ENCODE data around the gene LYRM4. TPM values are rescaled to one million over a fixed set of nuclear protein-coding genes. Genes with fewer than 3 reads are reported as not detected.

LYRM4 gene
- total RNA-seq, 6 experiments from 2014 or later = 26.8 to 36.3 (median 30.2) TPM

DNA sequence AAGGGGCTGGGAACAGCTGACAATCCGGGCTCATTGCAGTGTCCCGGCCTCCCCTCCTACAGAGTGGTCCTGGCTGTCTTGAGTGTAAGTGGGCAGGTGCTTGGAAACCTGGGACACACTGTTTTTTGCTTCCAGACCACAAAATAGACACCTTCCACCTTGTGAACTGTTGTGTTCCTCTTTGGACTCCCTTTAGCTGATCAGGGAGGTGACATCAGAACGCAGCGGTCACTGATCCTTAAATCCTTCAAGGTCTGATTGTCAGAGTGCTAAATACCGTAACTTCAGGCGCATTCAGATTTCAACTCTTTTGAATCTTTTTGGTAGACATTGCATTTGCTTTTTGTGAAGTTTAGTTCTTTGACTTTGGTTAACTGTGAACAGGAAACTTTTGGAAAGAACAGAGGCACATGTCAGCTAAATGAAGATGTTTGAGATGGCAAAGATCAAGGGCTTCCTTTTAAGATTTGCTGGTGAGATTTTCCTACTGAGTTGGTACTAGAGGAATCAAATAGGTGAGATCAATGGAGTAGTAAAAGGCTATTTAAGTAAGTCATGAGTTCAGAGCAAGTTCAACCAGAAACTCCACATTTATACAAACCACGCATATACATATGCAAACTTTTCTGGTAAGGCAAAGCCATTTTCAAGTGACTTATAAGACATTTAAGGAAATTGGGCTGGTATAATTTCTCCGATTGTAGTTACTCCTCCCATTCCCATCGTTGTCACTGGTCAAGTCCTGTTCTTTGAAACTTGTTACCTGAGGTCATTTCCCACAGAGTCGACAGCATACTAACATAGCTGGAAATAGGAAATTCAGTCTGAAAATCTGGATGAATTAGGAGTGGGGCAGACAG lies 169.3 kb downstream of the LYRM4 start:
- H3K4me3 Mint-ChIP-seq = no peak overlapping the region
- peaks cover 25% of the 10 kb centered on the region for H3K4me1 Mint-ChIP-seq (ENCODE audit: low read depth)
- TF ChIP-seq, protein P1, sequence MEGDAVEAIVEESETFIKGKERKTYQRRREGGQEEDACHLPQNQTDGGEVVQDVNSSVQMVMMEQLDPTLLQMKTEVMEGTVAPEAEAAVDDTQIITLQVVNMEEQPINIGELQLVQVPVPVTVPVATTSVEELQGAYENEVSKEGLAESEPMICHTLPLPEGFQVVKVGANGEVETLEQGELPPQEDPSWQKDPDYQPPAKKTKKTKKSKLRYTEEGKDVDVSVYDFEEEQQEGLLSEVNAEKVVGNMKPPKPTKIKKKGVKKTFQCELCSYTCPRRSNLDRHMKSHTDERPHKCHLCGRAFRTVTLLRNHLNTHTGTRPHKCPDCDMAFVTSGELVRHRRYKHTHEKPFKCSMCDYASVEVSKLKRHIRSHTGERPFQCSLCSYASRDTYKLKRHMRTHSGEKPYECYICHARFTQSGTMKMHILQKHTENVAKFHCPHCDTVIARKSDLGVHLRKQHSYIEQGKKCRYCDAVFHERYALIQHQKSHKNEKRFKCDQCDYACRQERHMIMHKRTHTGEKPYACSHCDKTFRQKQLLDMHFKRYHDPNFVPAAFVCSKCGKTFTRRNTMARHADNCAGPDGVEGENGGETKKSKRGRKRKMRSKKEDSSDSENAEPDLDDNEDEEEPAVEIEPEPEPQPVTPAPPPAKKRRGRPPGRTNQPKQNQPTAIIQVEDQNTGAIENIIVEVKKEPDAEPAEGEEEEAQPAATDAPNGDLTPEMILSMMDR (IDR thresholded peaks at IDR 0.05) = no peak
- DNase-seq = no peak
- H3K27ac Mint-ChIP-seq = no peak overlapping the region
- H3K36me3 Mint-ChIP-seq (ENCODE audit: low read depth) = no peaks in the 10 kb centered on the region
- peaks cover 6% of the 10 kb centered on the region for H3K27me3 Mint-ChIP-seq (ENCODE audit: insufficient read depth)
- H3K9me3 Mint-ChIP-seq = no peaks in the 10 kb centered on the region

DNA sequence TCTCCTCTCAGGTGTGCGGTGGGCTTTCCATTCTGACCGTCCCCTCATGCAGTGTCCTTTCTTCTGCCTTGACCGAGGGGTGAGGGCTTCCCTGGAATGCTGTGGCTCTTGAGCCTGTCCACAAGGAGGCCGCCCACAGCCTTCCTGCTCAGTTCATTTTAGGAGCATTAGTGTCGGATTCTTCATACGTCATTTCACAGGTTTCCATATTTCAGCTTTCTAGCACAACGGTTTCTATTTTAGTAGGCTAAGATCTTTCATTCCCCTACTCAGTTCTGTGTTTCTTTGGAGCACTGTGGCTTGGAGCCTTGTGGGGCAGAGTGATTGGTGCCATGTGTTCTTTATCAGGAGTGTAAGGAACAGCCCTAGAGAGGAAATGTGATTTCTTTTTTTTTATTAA lies 170.1 kb downstream of the LYRM4 start:
- TF ChIP-seq, protein P1 (IDR thresholded peaks at IDR 0.05) = no peak
- Mint-ChIP-seq H3K36me3 (ENCODE audit: low read depth) (no peaks in the 10 kb centered on the region), H3K4me1 (ENCODE audit: low read depth) (peaks cover 20% of the 10 kb centered on the region), H3K4me3 (no peak overlapping the region), H3K9me3 (no peaks in the 10 kb centered on the region), H3K27ac (no peak overlapping the region), H3K27me3 (ENCODE audit: insufficient read depth) (peaks cover 6% of the 10 kb centered on the region)
- DNase-seq = no peak

DNA sequence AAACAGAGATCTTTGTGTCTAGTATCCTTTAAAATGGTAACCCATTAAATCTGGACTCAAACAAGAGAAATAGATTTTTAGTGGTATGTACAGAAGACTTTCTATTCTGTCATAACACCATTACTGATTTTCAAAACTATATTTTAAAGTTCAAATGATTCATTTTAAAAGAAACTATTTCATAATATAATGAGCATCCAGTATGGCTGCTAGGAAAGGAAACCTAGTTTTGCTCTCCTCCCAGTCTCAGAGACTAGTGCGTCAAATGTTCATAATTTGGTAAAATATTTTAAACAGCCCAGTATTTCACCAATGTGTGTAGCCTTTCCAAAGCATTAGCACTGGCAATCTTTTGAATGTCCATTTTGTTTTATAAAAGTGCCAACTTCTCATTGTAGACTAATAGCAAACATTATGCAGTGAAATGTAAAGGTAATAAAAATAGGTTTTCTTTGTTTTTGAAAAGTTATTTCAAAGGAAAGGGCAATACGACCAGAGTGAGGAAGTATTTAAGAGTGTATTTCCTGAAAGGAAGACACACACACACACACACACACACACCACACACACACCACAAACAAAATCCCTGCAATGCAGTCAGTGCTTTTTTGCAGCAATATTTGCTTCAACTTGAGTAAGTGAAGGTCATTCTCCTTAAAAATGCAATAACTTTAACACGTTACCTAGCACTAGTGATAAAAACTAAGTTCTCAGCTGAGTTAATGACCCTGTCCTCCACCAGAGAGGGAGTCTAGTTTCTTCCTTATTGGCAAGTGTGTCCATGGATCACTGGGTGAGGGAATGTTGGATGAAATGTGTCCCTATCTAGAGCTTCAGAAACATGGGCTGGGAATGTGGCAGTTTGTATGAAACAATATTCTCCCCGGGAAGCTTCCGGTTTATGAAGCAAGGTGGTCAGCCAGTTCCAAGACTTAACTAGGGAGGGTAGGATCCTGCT lies 171.0 kb downstream of the LYRM4 start:
- no peak overlapping the region for H3K27ac Mint-ChIP-seq
- no peak for DNase-seq
- H3K36me3 Mint-ChIP-seq (ENCODE audit: low read depth) = no peaks in the 10 kb centered on the region
- no peak overlapping the region for H3K4me3 Mint-ChIP-seq
- peaks cover 11% of the 10 kb centered on the region for H3K4me1 Mint-ChIP-seq (ENCODE audit: low read depth)
- TF ChIP-seq, protein P1 (IDR thresholded peaks at IDR 0.05) = no peak
- H3K27me3 Mint-ChIP-seq (ENCODE audit: insufficient read depth) = peaks cover 6% of the 10 kb centered on the region
- H3K9me3 Mint-ChIP-seq = no peaks in the 10 kb centered on the region

DNA sequence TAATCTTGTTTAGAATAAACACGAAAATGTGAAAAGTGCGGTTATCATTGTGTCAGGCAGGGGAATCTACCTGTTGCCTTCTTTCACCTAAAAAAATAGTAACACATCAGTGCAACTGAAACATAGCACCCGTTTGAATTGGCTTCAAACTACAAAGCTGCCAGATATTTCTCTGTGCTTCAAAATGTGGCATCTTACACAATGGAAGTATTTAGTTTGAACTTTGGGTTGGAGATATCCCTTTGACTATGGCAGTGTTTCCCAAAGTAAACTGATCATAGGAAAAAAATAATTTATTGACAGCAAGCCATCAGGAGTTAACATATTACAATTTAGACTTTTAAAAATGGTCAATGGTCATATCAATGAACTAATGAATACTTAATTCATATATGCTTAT lies 172.0 kb downstream of the LYRM4 start:
- Mint-ChIP-seq H3K4me3 (no peak overlapping the region), H3K9me3 (no peaks in the 10 kb centered on the region), H3K36me3 (ENCODE audit: low read depth) (no peaks in the 10 kb centered on the region), H3K27me3 (ENCODE audit: insufficient read depth) (peaks cover 6% of the 10 kb centered on the region), H3K4me1 (ENCODE audit: low read depth) (peaks cover 3% of the 10 kb centered on the region), H3K27ac (no peak overlapping the region)
- no peak for DNase-seq
- TF ChIP-seq, protein P1 (IDR thresholded peaks at IDR 0.05) = no peak

DNA sequence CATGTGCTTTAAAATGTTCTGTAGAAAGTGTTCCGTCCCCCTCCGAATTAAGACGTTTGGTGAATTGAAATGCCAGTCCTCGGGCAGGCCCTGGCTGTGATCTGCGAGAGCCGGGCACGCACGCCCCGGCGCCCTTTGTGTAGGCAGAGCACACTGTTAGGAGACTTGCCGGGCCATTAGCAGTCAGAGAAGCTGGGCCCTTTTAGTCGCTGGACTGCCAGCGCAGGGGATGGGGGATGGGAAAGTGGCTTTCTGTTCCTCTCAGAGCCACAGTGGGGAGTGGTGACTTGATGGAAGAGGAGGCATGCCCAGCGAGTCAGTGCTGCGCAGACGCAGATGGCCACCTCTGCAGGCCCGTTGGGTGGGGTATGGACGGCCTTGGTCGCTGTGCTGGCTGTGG lies 173.4 kb downstream of the LYRM4 start:
- H3K27ac Mint-ChIP-seq = no peak overlapping the region
- no peaks in the 10 kb centered on the region for H3K36me3 Mint-ChIP-seq (ENCODE audit: low read depth)
- peaks cover 5% of the 10 kb centered on the region for H3K27me3 Mint-ChIP-seq (ENCODE audit: insufficient read depth)
- TF ChIP-seq, protein P1 (IDR thresholded peaks at IDR 0.05) = no peak
- peaks cover 16% of the 10 kb centered on the region for H3K4me1 Mint-ChIP-seq (ENCODE audit: low read depth)
- DNase-seq = no peak
- H3K4me3 Mint-ChIP-seq = no peak overlapping the region
- H3K9me3 Mint-ChIP-seq = no peaks in the 10 kb centered on the region
